Activated T-helper 17 cell treated with anti-CD3 and anti-CD28 coated beads, Interleukin-2, amount 50 U/mL, for 72 hours (primary cell): ENCODE measurements around the gene DBNDD2. TPM values are rescaled to one million over a fixed set of nuclear protein-coding genes. Genes with fewer than 3 reads are reported as not detected.

Source experiments
- ATAC-seq: fragments of 150-1000 bp; cut with Tn5 transposase; replicated peaks from 2 replicates; pipeline ENCODE4 v1.10.0; 2021; ENCODE audit warnings: mild to moderate bottlenecking, moderate library complexity
- H3K27ac Mint-ChIP-seq: one replicate; pipeline ENCODE4 v1.8.0; 2022; ENCODE audit warnings: mixed read lengths
- H3K27me3 Mint-ChIP-seq: one replicate; pipeline ENCODE4 v1.8.0; 2022; ENCODE audit warnings: mixed read lengths
- H3K36me3 Mint-ChIP-seq: one replicate; pipeline ENCODE4 v1.8.0; 2022; ENCODE audit warnings: low read depth, mild to moderate bottlenecking, mixed read lengths
- H3K4me1 Mint-ChIP-seq: one replicate; pipeline ENCODE4 v1.8.0; 2022; ENCODE audit warnings: mixed read lengths
- H3K4me3 Mint-ChIP-seq: one replicate; pipeline ENCODE4 v1.8.0; 2022; ENCODE audit warnings: mild to moderate bottlenecking, mixed read lengths
- H3K9me3 Mint-ChIP-seq: one replicate; pipeline ENCODE4 v1.8.0; 2022; ENCODE audit warnings: mixed read lengths
- total RNA-seq, 2 donors: library from RNA; stranded (reverse); gene quantifications; one replicate each; pipeline ENCODE4 v1.2.3, GENCODE V29; 2022

DBNDD2 gene
- total RNA-seq, 2 donors from 2014 or later = 4.6 to 12.5 TPM

DNA sequence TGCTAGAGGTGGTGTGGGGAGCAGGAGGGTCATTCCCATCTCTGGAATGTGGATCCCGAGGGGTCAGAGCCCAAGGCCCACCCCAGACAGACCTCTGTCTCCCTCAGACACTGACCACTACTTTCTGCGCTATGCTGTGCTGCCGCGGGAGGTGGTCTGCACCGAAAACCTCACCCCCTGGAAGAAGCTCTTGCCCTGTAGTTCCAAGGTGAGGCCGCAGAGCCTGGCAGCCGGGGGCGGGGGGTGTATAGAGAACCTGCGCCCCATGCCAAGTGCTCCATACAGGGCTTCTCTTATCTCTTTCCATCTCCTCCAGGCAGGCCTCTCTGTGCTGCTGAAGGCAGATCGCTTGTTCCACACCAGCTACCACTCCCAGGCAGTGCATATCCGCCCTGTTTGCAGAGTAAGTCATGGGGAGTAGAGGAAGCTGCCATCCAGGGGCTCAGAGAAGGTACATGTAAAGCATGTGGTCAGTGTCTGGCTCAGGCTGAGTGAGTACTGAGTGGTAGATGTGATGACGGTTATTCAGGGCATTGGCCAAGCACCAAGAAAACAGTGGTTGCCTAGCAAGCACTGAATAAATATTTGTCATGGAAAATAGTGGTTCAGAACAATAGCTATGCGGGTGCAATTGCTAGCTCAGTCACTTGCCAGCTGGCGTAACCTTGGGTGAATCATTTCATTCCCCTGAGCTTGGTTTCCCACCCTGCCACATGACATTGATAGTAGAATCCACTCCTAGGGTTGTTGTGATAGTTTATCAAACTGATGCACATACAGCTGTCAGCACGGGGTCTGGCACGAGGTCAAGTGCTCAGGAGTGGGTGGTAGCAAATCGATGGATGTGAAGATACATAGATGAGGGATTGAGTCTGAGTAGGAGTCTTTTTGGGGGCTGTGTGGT, 11.4 kb downstream of the DBNDD2 start:
- H3K9me3 Mint-ChIP-seq = no peaks in the 10 kb centered on the region
- peaks cover 20% of the 10 kb centered on the region for H3K4me1 Mint-ChIP-seq
- peak overlapping the region; percentile 48 for H3K4me3 Mint-ChIP-seq
- H3K36me3 Mint-ChIP-seq = peaks cover 73% of the 10 kb centered on the region
- ATAC-seq = peak; percentile 68
- no peaks in the 10 kb centered on the region for H3K27me3 Mint-ChIP-seq
- H3K27ac Mint-ChIP-seq = peak overlapping the region; percentile 77

DNA sequence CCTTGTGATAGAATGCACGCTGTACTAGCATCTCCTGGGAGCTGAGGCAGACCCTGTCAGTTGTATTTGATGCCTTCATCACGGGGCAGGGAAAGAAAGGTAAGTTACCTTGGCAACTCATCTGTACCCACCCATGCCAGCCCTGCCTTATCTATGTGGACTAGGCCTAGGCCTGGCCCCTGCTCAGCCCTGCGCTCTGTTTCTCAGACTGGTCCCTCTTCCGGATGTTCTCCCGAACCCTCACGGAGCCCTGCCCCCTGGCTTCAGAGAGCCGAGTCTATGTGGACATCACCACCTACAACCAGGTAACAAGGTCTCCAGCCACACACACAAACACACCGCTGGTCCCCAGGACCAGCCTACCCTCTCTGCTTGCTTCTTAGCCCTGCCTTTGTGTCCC, 12.0 kb downstream of the DBNDD2 start:
- no peak for ATAC-seq
- Mint-ChIP-seq H3K4me1 (peaks cover 17% of the 10 kb centered on the region), H3K36me3 (peaks cover 80% of the 10 kb centered on the region), H3K4me3 (no peak overlapping the region), H3K27ac (peak overlapping the region; percentile 77), H3K27me3 (no peaks in the 10 kb centered on the region), H3K9me3 (no peaks in the 10 kb centered on the region)

DNA sequence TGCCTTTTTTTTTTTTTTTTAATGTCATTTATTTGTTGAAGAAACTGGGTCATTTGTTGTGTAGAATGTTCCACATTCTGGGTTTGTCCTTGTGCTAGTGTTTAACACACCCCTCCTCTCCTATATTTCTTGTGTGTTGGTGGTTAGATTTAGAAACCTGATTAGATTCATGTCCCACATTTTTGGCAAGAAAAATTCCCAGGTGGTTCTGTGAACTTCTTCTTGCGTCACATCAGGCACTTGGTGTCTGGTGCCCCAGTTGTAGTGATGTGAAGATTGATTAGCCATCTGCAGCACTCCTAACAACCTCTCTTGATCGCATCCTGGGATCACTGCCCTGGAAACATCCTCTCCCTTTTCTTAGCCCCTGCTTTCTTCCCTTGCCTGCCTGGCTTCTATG, 15.6 kb downstream of the DBNDD2 start:
- no peak overlapping the region for H3K4me3 Mint-ChIP-seq
- no peaks in the 10 kb centered on the region for H3K9me3 Mint-ChIP-seq
- H3K27ac Mint-ChIP-seq = no peak overlapping the region
- H3K27me3 Mint-ChIP-seq = no peaks in the 10 kb centered on the region
- H3K4me1 Mint-ChIP-seq = peaks cover 5% of the 10 kb centered on the region
- ATAC-seq = no peak
- peaks cover 82% of the 10 kb centered on the region for H3K36me3 Mint-ChIP-seq

DNA sequence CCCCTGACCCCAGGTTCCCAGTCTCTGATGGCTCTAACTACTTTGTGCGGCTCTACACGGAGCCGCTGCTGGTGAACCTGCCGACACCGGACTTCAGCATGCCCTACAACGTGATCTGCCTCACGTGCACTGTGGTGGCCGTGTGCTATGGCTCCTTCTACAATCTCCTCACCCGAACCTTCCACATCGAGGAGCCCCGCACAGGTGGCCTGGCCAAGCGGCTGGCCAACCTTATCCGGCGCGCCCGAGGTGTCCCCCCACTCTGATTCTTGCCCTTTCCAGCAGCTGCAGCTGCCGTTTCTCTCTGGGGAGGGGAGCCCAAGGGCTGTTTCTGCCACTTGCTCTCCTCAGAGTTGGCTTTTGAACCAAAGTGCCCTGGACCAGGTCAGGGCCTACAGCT, 17.5 kb downstream of the DBNDD2 start:
- no peaks in the 10 kb centered on the region for H3K27me3 Mint-ChIP-seq
- no peak for ATAC-seq
- H3K9me3 Mint-ChIP-seq = no peaks in the 10 kb centered on the region
- peaks cover 64% of the 10 kb centered on the region for H3K36me3 Mint-ChIP-seq
- H3K27ac Mint-ChIP-seq = no peak overlapping the region
- no peak overlapping the region for H3K4me3 Mint-ChIP-seq
- H3K4me1 Mint-ChIP-seq = no peaks in the 10 kb centered on the region

DNA sequence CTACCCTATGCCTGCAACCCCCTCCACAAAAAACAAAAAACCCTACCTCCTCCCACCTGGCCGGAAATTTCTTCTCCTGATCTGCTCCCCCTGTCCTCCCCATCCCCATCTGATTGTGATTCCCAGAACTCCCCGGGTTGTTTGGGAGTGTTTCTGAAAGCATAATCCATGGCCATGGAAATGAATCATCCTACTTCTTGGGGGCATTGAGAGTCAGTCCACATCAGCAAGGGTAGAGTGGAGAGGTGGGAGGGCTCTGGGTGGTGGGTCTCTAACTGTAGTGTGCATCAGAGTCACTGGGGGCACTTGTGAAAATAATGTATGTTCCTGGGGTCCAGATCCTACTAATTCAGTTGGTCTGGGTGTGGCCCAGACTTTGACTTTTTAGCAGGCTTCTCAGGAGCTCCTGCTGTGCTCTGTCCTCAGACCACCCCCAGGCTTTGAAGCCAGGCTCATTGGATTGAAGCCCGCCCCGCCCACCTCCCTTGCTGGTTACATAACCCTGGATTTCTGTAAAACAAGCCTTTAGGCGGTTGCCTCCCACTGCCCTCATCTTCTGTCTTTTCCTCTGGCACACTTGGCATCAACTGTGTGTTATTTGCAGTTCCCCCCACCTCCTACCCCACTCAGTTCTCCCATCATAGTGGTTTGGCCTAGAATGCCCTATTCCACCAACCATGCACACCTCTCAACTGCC, 18.4 kb downstream of the DBNDD2 start:
- ATAC-seq = no peak
- Mint-ChIP-seq H3K27me3 (no peaks in the 10 kb centered on the region), H3K27ac (no peak overlapping the region), H3K4me3 (no peak overlapping the region), H3K4me1 (no peaks in the 10 kb centered on the region), H3K36me3 (peaks cover 59% of the 10 kb centered on the region), H3K9me3 (no peaks in the 10 kb centered on the region)

DNA sequence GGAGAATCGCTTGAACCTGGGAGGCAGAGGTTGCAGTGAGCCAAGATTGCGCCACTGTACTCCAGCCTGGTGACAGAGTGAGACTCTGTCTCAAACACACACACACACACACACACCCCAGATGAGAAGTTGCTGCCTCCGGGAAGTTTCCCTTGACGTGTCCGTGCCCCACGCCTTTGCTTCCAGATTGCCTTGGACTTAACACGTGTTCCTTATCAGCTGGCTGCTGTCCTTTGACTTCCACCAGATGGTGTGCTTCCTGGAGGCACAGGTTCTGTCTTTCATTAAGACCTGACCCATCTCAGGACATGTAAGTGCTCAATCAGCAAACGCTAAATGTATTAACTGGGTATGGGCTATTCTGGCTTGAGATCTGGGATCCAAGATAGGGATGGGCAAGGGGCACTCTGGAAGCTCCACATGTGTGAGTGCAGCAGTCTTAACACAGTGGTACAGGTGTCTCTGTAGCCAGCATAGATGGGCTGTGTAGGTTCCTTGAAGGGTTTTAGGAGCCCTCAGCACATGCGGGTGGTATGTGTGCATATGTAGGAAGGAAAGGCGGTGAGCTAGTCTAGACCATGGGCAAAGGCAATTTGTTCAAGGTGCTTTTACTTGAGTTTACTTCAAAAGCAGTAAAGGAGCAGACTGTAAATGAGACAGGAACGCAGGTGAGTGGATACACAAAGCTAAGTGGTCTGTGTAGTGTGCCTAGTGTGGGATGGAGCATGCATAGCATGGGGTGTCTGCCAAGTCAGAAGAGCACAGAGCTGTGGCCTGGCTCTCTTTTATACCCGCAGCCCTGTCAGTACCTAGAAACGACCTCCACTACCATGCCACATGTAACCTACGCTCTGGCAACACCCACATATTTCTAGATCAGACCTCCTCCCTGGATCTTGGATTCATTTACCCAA, 19.4 kb downstream of the DBNDD2 start:
- peaks cover 51% of the 10 kb centered on the region for H3K36me3 Mint-ChIP-seq
- ATAC-seq = no peak
- H3K27ac Mint-ChIP-seq = no peak overlapping the region
- H3K9me3 Mint-ChIP-seq = no peaks in the 10 kb centered on the region
- H3K4me3 Mint-ChIP-seq = no peak overlapping the region
- no peaks in the 10 kb centered on the region for H3K4me1 Mint-ChIP-seq
- no peaks in the 10 kb centered on the region for H3K27me3 Mint-ChIP-seq

DNA sequence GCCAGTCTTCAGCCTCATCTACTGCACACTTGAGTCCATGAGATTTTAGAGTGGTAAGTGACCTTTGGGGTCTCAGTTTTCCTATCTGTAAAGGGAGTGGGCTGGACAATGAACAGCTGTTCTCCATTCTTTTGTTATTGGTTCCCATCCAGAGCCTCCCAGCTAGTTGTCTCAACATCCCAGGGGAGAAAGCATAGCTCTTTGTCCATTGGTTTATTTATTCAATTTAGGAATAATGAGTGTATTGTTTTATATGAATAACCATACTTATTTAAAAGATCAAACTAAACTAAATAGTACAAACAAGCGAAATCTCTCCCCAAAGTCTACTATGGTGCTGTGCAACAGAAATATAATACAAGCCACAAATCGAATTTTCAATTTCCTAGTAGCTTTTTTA, 21.5 kb downstream of the DBNDD2 start:
- no peak overlapping the region for H3K4me3 Mint-ChIP-seq
- no peak for ATAC-seq
- H3K27ac Mint-ChIP-seq = no peak overlapping the region
- H3K9me3 Mint-ChIP-seq = no peaks in the 10 kb centered on the region
- no peaks in the 10 kb centered on the region for H3K4me1 Mint-ChIP-seq
- H3K27me3 Mint-ChIP-seq = no peaks in the 10 kb centered on the region
- peaks cover 36% of the 10 kb centered on the region for H3K36me3 Mint-ChIP-seq

DNA sequence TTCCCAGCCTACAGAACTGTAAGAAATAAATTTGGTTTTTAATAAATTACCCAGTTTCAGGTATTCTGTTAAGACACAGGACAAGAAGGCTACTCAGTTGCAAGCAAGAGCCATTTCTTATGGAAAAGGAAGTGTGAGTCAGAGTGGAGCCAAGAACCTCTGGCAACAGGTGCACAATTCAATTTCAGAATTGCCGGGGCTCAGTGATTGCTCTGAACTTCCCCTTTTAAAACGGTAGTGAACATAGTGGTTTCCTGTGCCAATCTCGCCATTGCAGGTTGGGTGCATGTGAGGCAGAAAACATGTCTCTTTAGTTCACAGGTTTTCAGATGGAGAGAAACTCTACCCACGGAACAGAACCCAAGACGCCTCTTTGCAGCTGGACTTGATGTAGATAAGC, 24.2 kb downstream of the DBNDD2 start:
- ATAC-seq = no peak
- H3K4me1 Mint-ChIP-seq = no peaks in the 10 kb centered on the region
- H3K27ac Mint-ChIP-seq = no peak overlapping the region
- no peak overlapping the region for H3K4me3 Mint-ChIP-seq
- H3K27me3 Mint-ChIP-seq = no peaks in the 10 kb centered on the region
- no peaks in the 10 kb centered on the region for H3K9me3 Mint-ChIP-seq
- peaks cover 11% of the 10 kb centered on the region for H3K36me3 Mint-ChIP-seq

DNA sequence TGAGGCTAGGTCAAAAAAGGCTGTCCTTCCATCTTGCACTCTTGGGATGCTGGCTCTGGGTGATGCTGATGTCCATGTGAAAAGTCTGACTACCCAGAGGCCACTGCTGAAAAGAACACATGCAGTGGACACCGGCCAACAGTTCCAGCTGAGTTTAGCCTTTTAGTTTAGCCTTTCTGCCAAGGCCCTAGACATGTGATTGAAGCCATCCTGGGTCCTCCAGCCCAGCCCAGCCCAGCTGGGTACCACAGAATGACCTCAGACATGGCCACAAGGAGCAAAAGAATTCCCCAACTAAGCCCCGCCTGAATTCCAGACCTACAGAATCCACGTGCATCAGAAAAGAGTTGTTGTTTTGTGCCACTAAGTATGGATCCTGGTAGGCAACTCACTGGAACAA, 25.2 kb downstream of the DBNDD2 start:
- Mint-ChIP-seq H3K4me3 (no peak overlapping the region), H3K9me3 (no peaks in the 10 kb centered on the region), H3K4me1 (no peaks in the 10 kb centered on the region), H3K27ac (no peak overlapping the region), H3K36me3 (peaks cover 11% of the 10 kb centered on the region), H3K27me3 (no peaks in the 10 kb centered on the region)
- ATAC-seq = no peak

DNA sequence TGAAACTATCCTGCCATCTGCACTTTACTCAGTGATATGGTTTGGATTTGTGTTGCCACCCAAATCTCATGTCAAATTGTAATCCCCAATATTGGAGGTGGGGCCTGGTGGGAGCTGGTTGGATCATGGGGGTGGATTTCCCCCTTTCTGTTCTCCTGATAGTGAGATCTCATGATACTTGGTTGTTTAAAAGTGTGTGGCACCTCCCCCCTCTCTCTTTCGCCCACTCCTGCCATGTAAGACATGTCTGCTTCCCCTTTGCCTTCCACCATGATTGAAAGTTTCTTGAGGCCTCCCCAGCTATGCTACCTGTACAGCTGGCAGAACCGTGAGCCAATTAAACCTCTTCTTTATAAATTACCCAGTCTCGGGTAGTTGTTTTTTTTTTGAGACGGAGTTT, 25.9 kb downstream of the DBNDD2 start:
- H3K4me3 Mint-ChIP-seq = no peak overlapping the region
- peak overlapping the region; percentile 46 for H3K27ac Mint-ChIP-seq
- no peaks in the 10 kb centered on the region for H3K9me3 Mint-ChIP-seq
- ATAC-seq = no peak
- H3K4me1 Mint-ChIP-seq = no peaks in the 10 kb centered on the region
- peaks cover 11% of the 10 kb centered on the region for H3K36me3 Mint-ChIP-seq
- H3K27me3 Mint-ChIP-seq = no peaks in the 10 kb centered on the region

DNA sequence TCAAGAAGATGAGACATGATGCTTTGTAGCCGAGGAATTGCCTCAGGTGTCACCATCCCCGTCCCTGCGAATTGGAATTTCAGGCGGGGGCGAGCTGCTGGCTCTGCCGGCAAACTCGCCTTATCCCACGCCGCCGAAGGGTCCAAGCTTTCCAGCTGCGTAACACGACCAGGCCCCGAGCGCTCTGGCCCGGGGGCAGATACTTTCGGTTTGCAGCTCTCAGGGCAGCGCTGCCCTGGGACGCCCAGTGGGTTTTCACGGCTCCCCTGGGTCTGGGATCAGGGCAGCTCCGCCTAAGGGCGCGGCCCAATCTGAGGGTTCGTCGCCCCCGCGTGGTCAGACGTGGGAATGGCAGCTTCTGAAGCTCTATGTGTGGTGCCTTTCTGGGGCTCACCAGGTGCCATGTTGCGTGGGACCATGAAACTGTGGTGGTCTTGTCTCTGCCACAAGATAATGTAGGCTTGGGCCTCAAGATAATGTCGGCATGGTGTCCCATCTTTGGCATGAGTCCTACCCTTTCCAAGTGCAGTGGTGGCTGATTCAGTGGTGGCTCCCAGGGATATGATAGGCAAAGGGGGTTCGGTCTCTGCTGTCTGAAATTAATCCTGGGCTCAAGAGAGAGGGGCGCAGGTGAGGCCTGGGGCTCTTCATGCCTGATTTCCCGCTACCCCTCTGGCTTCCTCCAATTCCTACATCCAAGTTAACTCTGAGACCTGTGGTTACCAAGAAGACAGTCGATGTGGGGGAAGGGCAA, 28.8 kb downstream of the DBNDD2 start:
- ATAC-seq = peak; percentile 100
- Mint-ChIP-seq H3K27me3 (no peaks in the 10 kb centered on the region), H3K4me1 (no peaks in the 10 kb centered on the region), H3K27ac (peak overlapping the region; percentile 48), H3K4me3 (peak overlapping the region; percentile 79), H3K9me3 (no peaks in the 10 kb centered on the region), H3K36me3 (peaks cover 5% of the 10 kb centered on the region)

DNA sequence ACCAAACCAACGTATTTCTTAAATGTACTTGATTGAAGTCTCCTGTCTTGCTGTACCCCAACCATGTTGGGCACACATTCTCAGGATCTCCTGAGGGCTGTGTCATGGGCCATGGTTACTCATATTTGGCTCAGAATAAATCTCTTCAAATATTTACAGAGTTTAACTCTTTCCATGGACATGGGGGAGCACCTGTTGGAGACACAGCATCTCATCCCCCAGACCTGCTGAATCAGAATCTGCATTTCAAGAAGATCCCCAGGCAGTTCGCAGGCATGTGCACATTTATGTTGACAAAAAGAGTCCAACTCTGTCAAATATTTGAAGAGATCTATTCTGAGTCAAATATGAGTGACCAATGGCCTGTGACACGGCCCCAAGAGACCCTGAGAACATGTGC, 32.3 kb downstream of the DBNDD2 start:
- no peak for ATAC-seq
- Mint-ChIP-seq H3K9me3 (no peaks in the 10 kb centered on the region), H3K36me3 (no peaks in the 10 kb centered on the region), H3K4me1 (peaks cover 6% of the 10 kb centered on the region), H3K27ac (no peak overlapping the region), H3K27me3 (no peaks in the 10 kb centered on the region), H3K4me3 (no peak overlapping the region)

DNA sequence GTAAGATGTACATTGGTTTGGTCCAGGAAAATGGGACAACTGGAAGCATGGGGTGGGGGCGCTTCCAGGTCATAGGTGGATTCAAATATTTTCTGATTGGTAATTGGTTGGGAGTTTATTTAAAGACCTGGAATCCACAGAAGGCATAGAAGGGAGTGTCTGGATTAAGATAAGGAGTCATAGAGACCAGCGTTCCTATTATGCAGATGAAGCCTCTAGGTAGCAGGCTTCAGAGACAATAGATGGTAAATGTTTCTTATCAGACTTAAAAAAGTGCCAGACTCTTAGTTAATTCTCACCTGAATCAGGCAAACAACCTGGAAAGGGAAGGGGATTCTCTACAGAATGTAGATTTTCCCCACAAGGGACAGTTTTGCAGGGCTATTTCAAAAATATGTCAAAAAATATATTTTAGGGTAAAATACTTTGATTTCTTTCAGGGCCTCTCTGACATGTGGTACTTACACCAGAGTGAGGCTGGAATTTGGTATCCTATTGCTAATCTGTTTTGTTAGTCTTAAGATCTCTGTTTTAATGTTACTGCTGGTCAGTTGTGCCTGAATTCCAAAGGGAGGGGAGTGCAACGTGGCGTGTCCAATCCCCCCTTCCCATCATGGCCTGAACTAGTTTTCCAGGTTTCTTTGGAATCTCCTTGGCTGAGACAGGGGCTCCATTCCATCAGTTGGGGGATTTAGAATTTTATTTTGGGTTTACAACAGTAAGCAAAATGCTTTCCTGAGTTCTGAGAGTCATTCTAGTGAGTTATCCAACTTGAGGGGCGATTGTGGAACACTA, 33.0 kb downstream of the DBNDD2 start:
- ATAC-seq = no peak
- peaks cover 6% of the 10 kb centered on the region for H3K4me1 Mint-ChIP-seq
- H3K9me3 Mint-ChIP-seq = no peaks in the 10 kb centered on the region
- peaks cover 4% of the 10 kb centered on the region for H3K27me3 Mint-ChIP-seq
- no peak overlapping the region for H3K27ac Mint-ChIP-seq
- no peak overlapping the region for H3K4me3 Mint-ChIP-seq
- no peaks in the 10 kb centered on the region for H3K36me3 Mint-ChIP-seq
